ENCODE results near the gene GRIK1. TPM values are rescaled to one million over a fixed set of nuclear protein-coding genes. Genes with fewer than 3 reads are reported as not detected.

The GRIK1 gene
- total RNA-seq, 1 experiment from 2014 or later: not detected

- DNase-seq (ENCODE audit: low read depth): no peak
Observed at GRCh38 chr21:29643289-29643688, 296.5 kb downstream of the GRIK1 start.

GRCh38 chr21:29642551-29643245, 297.1 kb downstream of the GRIK1 start:
- DNase-seq (ENCODE audit: low read depth): no peak

- no peak for DNase-seq (ENCODE audit: low read depth)
Observed at GRCh38 chr21:29641635-29642550, 297.9 kb downstream of the GRIK1 start.

- no peak for DNase-seq (ENCODE audit: low read depth)
Observed at GRCh38 chr21:29641001-29641634, 298.7 kb downstream of the GRIK1 start.

- no peak for DNase-seq (ENCODE audit: low read depth)
Observed at GRCh38 chr21:29640080-29640508, 299.7 kb downstream of the GRIK1 start.

- DNase-seq (ENCODE audit: low read depth): no peak
Observed at GRCh38 chr21:29639366-29640079, 300.3 kb downstream of the GRIK1 start.

- no peak for DNase-seq (ENCODE audit: low read depth)
Observed at GRCh38 chr21:29638761-29639327, 301.0 kb downstream of the GRIK1 start.

- DNase-seq (ENCODE audit: low read depth): no peak
Observed at GRCh38 chr21:29638138-29638537, 301.7 kb downstream of the GRIK1 start.

- DNase-seq (ENCODE audit: low read depth): no peak
Observed at GRCh38 chr21:29637553-29637952, 302.2 kb downstream of the GRIK1 start.

GRCh38 chr21:29637134-29637533, 302.7 kb downstream of the GRIK1 start:
- no peak for DNase-seq (ENCODE audit: low read depth)

- DNase-seq (ENCODE audit: low read depth): no peak
Observed at GRCh38 chr21:29634418-29634817, 305.4 kb downstream of the GRIK1 start.

- no peak for DNase-seq (ENCODE audit: low read depth)
Observed at GRCh38 chr21:29633756-29634155, 306.0 kb downstream of the GRIK1 start.

- DNase-seq (ENCODE audit: low read depth): no peak
Observed at GRCh38 chr21:29630441-29630840, 309.4 kb downstream of the GRIK1 start.

- no peak for DNase-seq (ENCODE audit: low read depth)
Observed at GRCh38 chr21:29627905-29628304, 311.9 kb downstream of the GRIK1 start.

- DNase-seq (ENCODE audit: low read depth): no peak
Observed at GRCh38 chr21:29626801-29627470, 312.9 kb downstream of the GRIK1 start.

GRCh38 chr21:29625990-29626389, 313.8 kb downstream of the GRIK1 start:
- no peak for DNase-seq (ENCODE audit: low read depth)

GRCh38 chr21:29624776-29625175, 315.0 kb downstream of the GRIK1 start:
- no peak for DNase-seq (ENCODE audit: low read depth)

- no peak for DNase-seq (ENCODE audit: low read depth)
Observed at GRCh38 chr21:29621525-29621924, 318.3 kb downstream of the GRIK1 start.

- no peak for DNase-seq (ENCODE audit: low read depth)
Observed at GRCh38 chr21:29616209-29616751, 323.5 kb downstream of the GRIK1 start.

GRCh38 chr21:29613877-29614276, 325.9 kb downstream of the GRIK1 start:
- DNase-seq (ENCODE audit: low read depth): no peak

- DNase-seq (ENCODE audit: low read depth): no peak
Observed at GRCh38 chr21:29613021-29613420, 326.8 kb downstream of the GRIK1 start.

All from RPMI7951 (cell line).